HepG2 (cell line): ENCODE measurements around the gene JAK1. TPM values are rescaled to one million over a fixed set of nuclear protein-coding genes. Genes with fewer than 3 reads are reported as not detected.
A peak's percentile ranks its signal among the peaks of the same experiment; 100 is the strongest.

ENCODE experiments used
- EED ChIP-seq: sonication (generic); formaldehyde crosslinking; IDR thresholded peaks from 2 replicates; pipeline ENCODE4 v1.5.0; 2020; ENCODE audit warnings: mild to moderate bottlenecking, missing genetic modification reagents
- EP300 ChIP-seq, 3 experiments: sonication (generic) in 1 of 3; formaldehyde crosslinking in 1 of 3; IDR thresholded peaks; 2 replicates each; pipeline versions ENCODE4 v1.5.1 to v1.6.1; 2011 to 2020; ENCODE audit warnings: low read depth in 2 of 3, low read length in 2 of 3, borderline replicate concordance in 1 of 3, improper control_type of control experiment in 1 of 3, mild to moderate bottlenecking in 1 of 3, missing genetic modification reagents in 1 of 3, moderate library complexity in 1 of 3
- HDAC1 ChIP-seq: sonication (generic); formaldehyde crosslinking; IDR thresholded peaks from 2 replicates; pipeline ENCODE4 v1.5.1; 2020; ENCODE audit warnings: mild to moderate bottlenecking, missing genetic modification reagents
- JARID2 ChIP-seq: sonication (generic); formaldehyde crosslinking; IDR thresholded peaks from 2 replicates; pipeline ENCODE4 v1.8.1; 2023; ENCODE audit warnings: missing genetic modification reagents, inconsistent platforms; ENCODE audit not compliant: insufficient replicate concordance
- KDM5B ChIP-seq: sonication (generic); formaldehyde crosslinking; IDR thresholded peaks from 2 replicates; pipeline ENCODE4 v1.4.0; 2020; ENCODE audit warnings: missing genetic modification reagents, mild to moderate bottlenecking, borderline replicate concordance
- SALL1 ChIP-seq: sonication (generic); formaldehyde crosslinking; IDR thresholded peaks from 2 replicates; pipeline ENCODE4 v1.8.0; 2022; ENCODE audit warnings: mild to moderate bottlenecking, missing genetic modification reagents
- TFDP2 ChIP-seq: sonication (generic); formaldehyde crosslinking; IDR thresholded peaks from 2 replicates; pipeline ENCODE4 v1.4.0; 2020; ENCODE audit warnings: missing genetic modification reagents
- UBTF ChIP-seq: sonication (generic); formaldehyde crosslinking; IDR thresholded peaks from 2 replicates; pipeline ENCODE4 v1.4.0; 2020; ENCODE audit warnings: mild to moderate bottlenecking, missing genetic modification reagents
- YEATS4 ChIP-seq: sonication (generic); formaldehyde crosslinking; IDR thresholded peaks from 2 replicates; pipeline ENCODE4 v1.4.0; 2020; ENCODE audit warnings: missing genetic modification reagents, borderline replicate concordance
- ZBTB26 ChIP-seq: IDR thresholded peaks from 2 replicates; pipeline ENCODE4 v1.6.1; 2016; ENCODE audit warnings: missing compliant biosample characterization, missing genetic modification reagents, borderline replicate concordance
- ZNF407 ChIP-seq: sonication (generic); formaldehyde crosslinking; IDR thresholded peaks from one replicate; pipeline ENCODE4 v1.5.1; 2020; ENCODE audit warnings: mild to moderate bottlenecking, missing genetic modification reagents; ENCODE audit errors: not compliant biosample characterization
- ZNF569 ChIP-seq: sonication (generic); formaldehyde crosslinking; IDR thresholded peaks from 2 replicates; pipeline ENCODE4 v1.5.0; 2020; ENCODE audit warnings: mild to moderate bottlenecking, missing genetic modification reagents, moderate library complexity, borderline replicate concordance
- ZNF709 ChIP-seq: sonication (generic); formaldehyde crosslinking; IDR thresholded peaks from 2 replicates; pipeline ENCODE4 v1.5.0; 2020; ENCODE audit warnings: mild to moderate bottlenecking, missing genetic modification reagents
- ZNF746 ChIP-seq: sonication (generic); formaldehyde crosslinking; IDR thresholded peaks from 2 replicates; pipeline ENCODE4 v1.8.0; 2022; ENCODE audit warnings: mild to moderate bottlenecking, missing genetic modification reagents
- polyA plus RNA-seq, 8 experiments: library from polyadenylated mRNA; depleted of rRNA in 3 of 8; stranded (reverse) in 7 of 8; unstranded in 1 of 8; fragments of >200 nt; fragmentation: Illumina TruSeq in 4 of 8; extraction: Trizol in 4 of 8; gene quantifications; 2 replicates each; pipeline versions ENCODE4 v1.2.1 to v1.2.3, GENCODE V29; 2011 to 2016; ENCODE audit warnings: low read depth in 4 of 8, missing spikeins in 1 of 8, mixed read lengths in 1 of 8; ENCODE audit not compliant: insufficient read depth in 1 of 8
- total RNA-seq, 5 experiments: library from RNA; depleted of rRNA; stranded (reverse); fragments of >200 nt; fragmentation: Illumina TruSeq; extraction: Trizol; gene quantifications; 2 replicates each; pipeline ENCODE4 v1.2.3, GENCODE V29; 2016; ENCODE audit warnings: low read depth in 1 of 5

JAK1 gene
- total and polyA plus RNA-seq, 2 of the 13 experiments (the other 11 are each of a cell fraction or from before 2014, with no cell fraction given) = 23.9 to 42.4 TPM

GRCh38 chr1:65002508-65003315, 36.4 kb upstream of the JAK1 start (continued):
- TF ChIP-seq ZNF407 (peak; percentile 72), ZNF746 (CRISPR knock-in tag) (0 out of 2 replicates have a peak, but pooled peaks have one; percentile 15), ZBTB26 (CRISPR knock-in tag) (no peak), ZNF709 (CRISPR knock-in tag) (no peak), SALL1 (CRISPR knock-in tag) (peak; percentile 42), EED (CRISPR knock-in tag) (0 out of 2 replicates have a peak, but pooled peaks have one; percentile 56), TFDP2 (peak; percentile 45; the same call in 1 of the 2 replicates), EP300 (IDR thresholded peaks at IDR 0.05; ENCODE audit: low read depth in 2 of 2, low read length in 2 of 2) (peak in 1 of 2 experiments; percentile 28; a peak in 1 of 4 replicates), EP300 (CRISPR knock-in tag; IDR thresholded peaks at IDR 0.05; ENCODE audit: borderline replicate concordance) (no peak), JARID2 (CRISPR knock-in tag) (no peak), UBTF (peak; percentile 96), KDM5B (CRISPR knock-in tag) (peak; percentile 64; the same call in 1 of the 2 replicates), HDAC1 (CRISPR knock-in tag) (peak; percentile 23; the same call in 1 of the 2 replicates), ZNF569 (CRISPR knock-in tag) (no peak), YEATS4 (CRISPR knock-in tag) (no peak)
